Cardiac fibroblast (primary cell): ENCODE results near the gene CARNS1.

Experiments used
- DNase-seq, 2 donors: peaks; one replicate each; pipeline versions ENCODE4 v3.0.0 to v3.0.0-alpha.2; 2010; ENCODE audit warnings: low read depth in 2 of 2
- H3K4me3 ChIP-seq, 2 donors: replicated peaks in 1 of 2; 1 replicate in 1 of 2; 2 replicates in 1 of 2; pipeline ENCODE4 v1.5.1; 2011; ENCODE audit warnings: low read depth in 2 of 2, low read length in 2 of 2, mild to moderate bottlenecking in 2 of 2, moderate library complexity in 1 of 2
- TF ChIP-seq, protein P1 (sequence below): IDR thresholded peaks from one replicate; pipeline ENCODE4 v1.5.1; 2011; ENCODE audit warnings: low read depth, mild to moderate bottlenecking, low read length, inconsistent platforms

The CARNS1 gene

GRCh38 chr11:67410984-67411784 is 4.3 kb upstream of the CARNS1 start:
- DNase-seq = no peak
- TF ChIP-seq, protein P1, sequence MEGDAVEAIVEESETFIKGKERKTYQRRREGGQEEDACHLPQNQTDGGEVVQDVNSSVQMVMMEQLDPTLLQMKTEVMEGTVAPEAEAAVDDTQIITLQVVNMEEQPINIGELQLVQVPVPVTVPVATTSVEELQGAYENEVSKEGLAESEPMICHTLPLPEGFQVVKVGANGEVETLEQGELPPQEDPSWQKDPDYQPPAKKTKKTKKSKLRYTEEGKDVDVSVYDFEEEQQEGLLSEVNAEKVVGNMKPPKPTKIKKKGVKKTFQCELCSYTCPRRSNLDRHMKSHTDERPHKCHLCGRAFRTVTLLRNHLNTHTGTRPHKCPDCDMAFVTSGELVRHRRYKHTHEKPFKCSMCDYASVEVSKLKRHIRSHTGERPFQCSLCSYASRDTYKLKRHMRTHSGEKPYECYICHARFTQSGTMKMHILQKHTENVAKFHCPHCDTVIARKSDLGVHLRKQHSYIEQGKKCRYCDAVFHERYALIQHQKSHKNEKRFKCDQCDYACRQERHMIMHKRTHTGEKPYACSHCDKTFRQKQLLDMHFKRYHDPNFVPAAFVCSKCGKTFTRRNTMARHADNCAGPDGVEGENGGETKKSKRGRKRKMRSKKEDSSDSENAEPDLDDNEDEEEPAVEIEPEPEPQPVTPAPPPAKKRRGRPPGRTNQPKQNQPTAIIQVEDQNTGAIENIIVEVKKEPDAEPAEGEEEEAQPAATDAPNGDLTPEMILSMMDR = no peak
- no peak overlapping the region for H3K4me3 ChIP-seq

GRCh38 chr11:67411785-67412152 is 3.7 kb upstream of the CARNS1 start:
- H3K4me3 ChIP-seq = no peak overlapping the region
- no peak for DNase-seq
- TF ChIP-seq, protein P1 = no peak

GRCh38 chr11:67412495-67413179 is 2.8 kb upstream of the CARNS1 start:
- no peak overlapping the region for H3K4me3 ChIP-seq
- DNase-seq = no peak
- TF ChIP-seq, protein P1 = no peak

GRCh38 chr11:67413266-67413849 is 2.1 kb upstream of the CARNS1 start:
- DNase-seq = no peak
- H3K4me3 ChIP-seq = no peak overlapping the region
- TF ChIP-seq, protein P1 = no peak

DNA sequence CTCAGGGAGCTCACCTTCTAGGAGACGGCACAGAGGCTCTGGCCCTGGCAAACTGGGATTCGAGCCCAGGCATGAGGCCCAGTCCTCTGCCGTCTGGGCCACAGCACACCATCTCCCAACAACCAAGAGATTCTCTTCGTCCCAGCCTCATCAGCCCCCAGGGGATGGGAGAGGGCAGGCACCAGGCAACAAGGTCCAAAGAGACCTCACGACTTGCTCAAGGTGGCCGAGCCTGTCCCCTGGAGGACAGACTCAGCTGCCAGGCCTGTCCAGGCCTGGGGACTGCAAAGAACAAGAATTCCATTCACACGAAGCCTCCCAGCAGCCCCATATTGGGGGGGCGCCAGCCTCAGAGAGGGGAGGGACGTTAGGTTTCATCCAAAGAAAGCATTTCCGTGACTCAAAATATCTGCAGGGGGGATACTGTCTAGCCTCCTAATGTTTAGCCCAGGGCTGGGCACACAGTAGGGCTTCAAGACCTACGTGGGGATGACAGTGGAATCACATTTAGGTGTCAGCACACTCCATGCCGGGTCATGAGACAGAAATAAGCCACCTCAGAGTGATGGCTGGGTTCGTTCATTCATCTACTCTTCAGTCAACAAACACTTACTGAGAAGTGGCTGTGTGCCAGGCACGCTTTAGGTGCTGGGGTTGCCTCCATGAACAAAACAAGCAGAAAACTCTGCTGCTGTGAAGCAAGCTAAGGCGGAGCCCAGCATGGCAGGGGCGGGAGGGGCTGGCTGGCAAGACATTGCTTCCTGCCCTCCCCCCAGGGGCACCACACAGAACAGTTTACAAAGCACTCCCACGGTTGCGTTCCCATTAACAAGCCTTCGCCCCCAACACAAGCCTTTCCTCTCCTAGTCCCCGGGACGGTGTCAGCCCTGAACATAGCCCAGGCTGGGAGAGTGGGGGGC is 1.2 kb downstream of the CARNS1 start:
- peak in 1 of 2 donors; percentile 53 for DNase-seq
- TF ChIP-seq, protein P1 = no peak

DNA sequence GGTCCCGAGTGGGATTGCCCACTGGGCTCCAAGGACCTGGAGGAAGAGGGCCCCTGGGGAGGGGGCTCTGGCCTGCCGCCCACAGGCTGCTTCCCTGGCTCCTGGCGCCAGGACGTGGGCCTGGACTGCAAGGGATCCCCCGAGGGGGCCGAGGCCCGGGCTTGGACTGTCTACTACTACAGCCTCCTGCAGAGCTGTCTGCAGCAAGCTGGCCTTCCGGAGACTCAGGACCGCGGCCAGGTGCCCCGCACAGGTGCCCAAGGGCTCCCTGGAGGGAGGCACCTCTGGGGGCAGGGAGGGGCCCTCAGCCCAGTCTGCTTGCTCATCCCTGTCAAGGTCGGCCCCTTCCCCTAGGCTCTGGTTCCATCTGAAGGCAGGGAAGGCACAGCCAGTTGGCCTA is 1.9 kb downstream of the CARNS1 start:
- TF ChIP-seq, protein P1 = no peak
- DNase-seq = no peak
- no peak overlapping the region for H3K4me3 ChIP-seq

More for the DNA sequence above, 1.2 kb downstream of the CARNS1 start:
- no peak overlapping the region for H3K4me3 ChIP-seq
